SK-N-SH treated with all-trans-retinoic acid at 6 μM for 48 hours (cell line): ENCODE results near the gene TCFL5.

Source experiments
- ATAC-seq: fragments of 200-7000 bp; cut with Tn5 transposase; 3 replicates; pipeline ENCODE4 v1.9.1; 2020; ENCODE audit warnings: mild to moderate bottlenecking, moderate library complexity
- ARNTL ChIP-seq: fragments of 450-650 bp; formaldehyde crosslinking; IDR thresholded peaks from 2 replicates; pipeline ENCODE4 v1.5.0; 2020; ENCODE audit warnings: low read depth, mild to moderate bottlenecking, moderate library complexity, borderline replicate concordance
- BACH2 ChIP-seq: fragments of 250-450 bp; sonication (Bioruptor Pico); IDR thresholded peaks from 2 replicates; pipeline ENCODE4 v1.9.0; 2021; ENCODE audit warnings: mild to moderate bottlenecking, borderline replicate concordance
- CSDC2 ChIP-seq: fragments of 250-450 bp; sonication (Bioruptor Pico); IDR thresholded peaks from 2 replicates; pipeline ENCODE4 v1.5.0; 2020; ENCODE audit warnings: mild to moderate bottlenecking, moderate library complexity
- CSRNP3 ChIP-seq: fragments of 250-450 bp; sonication (Bioruptor Pico); IDR thresholded peaks from 2 replicates; pipeline ENCODE4 v1.5.1; 2021; ENCODE audit warnings: mild to moderate bottlenecking, moderate library complexity
- ISL1 ChIP-seq: fragments of 250-450 bp; sonication (Bioruptor Pico); IDR thresholded peaks from 2 replicates; pipeline ENCODE4 v2.1.2; 2022; ENCODE audit warnings: mild to moderate bottlenecking, moderate library complexity
- OSR1 ChIP-seq: fragments of 250-450 bp; sonication (Bioruptor Pico); IDR thresholded peaks from 2 replicates; pipeline ENCODE4 v1.8.0; 2022; ENCODE audit warnings: moderate library complexity, mild to moderate bottlenecking, inconsistent platforms
- PPARA ChIP-seq: fragments of 250-450 bp; sonication (Bioruptor Pico); IDR thresholded peaks from 2 replicates; pipeline ENCODE4 v1.5.0; 2020; ENCODE audit warnings: mild to moderate bottlenecking, borderline replicate concordance
- SNAI2 ChIP-seq: fragments of 250-450 bp; sonication (Bioruptor Pico); IDR thresholded peaks from 2 replicates; pipeline ENCODE4 v1.5.0; 2020; ENCODE audit warnings: mild to moderate bottlenecking, moderate library complexity
- TSHZ2 ChIP-seq: fragments of 250-450 bp; sonication (Bioruptor Pico); IDR thresholded peaks from 2 replicates; pipeline ENCODE4 v1.5.0; 2020; ENCODE audit warnings: mild to moderate bottlenecking, moderate library complexity
- ZC3H10 ChIP-seq: fragments of 250-450 bp; sonication (Bioruptor Pico); IDR thresholded peaks from 2 replicates; pipeline ENCODE4 v1.5.1; 2021; ENCODE audit warnings: mild to moderate bottlenecking, moderate library complexity
- ZFP3 ChIP-seq: fragments of 250-450 bp; sonication (Bioruptor Pico); IDR thresholded peaks from 2 replicates; pipeline ENCODE4 v1.5.0; 2020; ENCODE audit warnings: mild to moderate bottlenecking, moderate library complexity
- ZFP30 ChIP-seq: fragments of 450-650 bp; formaldehyde crosslinking; IDR thresholded peaks from 2 replicates; pipeline ENCODE4 v1.5.0; 2022; ENCODE audit warnings: mild to moderate bottlenecking, moderate library complexity
- ZNF70 ChIP-seq: fragments of 450-650 bp; formaldehyde crosslinking; IDR thresholded peaks from 2 replicates; pipeline ENCODE4 v1.5.0; 2020; ENCODE audit warnings: mild to moderate bottlenecking, moderate library complexity
- ZNF8 ChIP-seq: fragments of 450-650 bp; formaldehyde crosslinking; IDR thresholded peaks from 2 replicates; pipeline ENCODE4 v1.5.0; 2020; ENCODE audit warnings: mild to moderate bottlenecking, moderate library complexity
- TF ChIP-seq, protein P1 (sequence below): fragments of 250-450 bp; sonication (Bioruptor Pico); IDR thresholded peaks from 2 replicates; pipeline ENCODE4 v1.8.0; 2021; ENCODE audit warnings: low read depth, mild to moderate bottlenecking, moderate library complexity, borderline replicate concordance
- TF ChIP-seq, protein P2 (sequence below): fragments of 250-450 bp; sonication (Bioruptor Pico); IDR thresholded peaks from 2 replicates; pipeline ENCODE4 v1.8.0; 2020; ENCODE audit warnings: mild to moderate bottlenecking, moderate library complexity, borderline replicate concordance

The TCFL5 gene

GRCh38 chr20:62899633-62900051 is 38.0 kb upstream of the TCFL5 start (continued):
- no peak for TF ChIP-seq CSRNP3 (CRISPR knock-in tag)
- TF ChIP-seq, all 23 proteins: peak for 0

- no peak for ATAC-seq
- no peak for TF ChIP-seq BACH2 (CRISPR knock-in tag)
- no peak for TF ChIP-seq ISL1 (CRISPR knock-in tag)
- TF ChIP-seq ZC3H10 (CRISPR knock-in tag), result no peak
- no peak for TF ChIP-seq CSRNP3 (CRISPR knock-in tag)
- no peak for TF ChIP-seq ARNTL (CRISPR knock-in tag)
- no peak for TF ChIP-seq PPARA (CRISPR knock-in tag)
- TF ChIP-seq, protein P1, sequence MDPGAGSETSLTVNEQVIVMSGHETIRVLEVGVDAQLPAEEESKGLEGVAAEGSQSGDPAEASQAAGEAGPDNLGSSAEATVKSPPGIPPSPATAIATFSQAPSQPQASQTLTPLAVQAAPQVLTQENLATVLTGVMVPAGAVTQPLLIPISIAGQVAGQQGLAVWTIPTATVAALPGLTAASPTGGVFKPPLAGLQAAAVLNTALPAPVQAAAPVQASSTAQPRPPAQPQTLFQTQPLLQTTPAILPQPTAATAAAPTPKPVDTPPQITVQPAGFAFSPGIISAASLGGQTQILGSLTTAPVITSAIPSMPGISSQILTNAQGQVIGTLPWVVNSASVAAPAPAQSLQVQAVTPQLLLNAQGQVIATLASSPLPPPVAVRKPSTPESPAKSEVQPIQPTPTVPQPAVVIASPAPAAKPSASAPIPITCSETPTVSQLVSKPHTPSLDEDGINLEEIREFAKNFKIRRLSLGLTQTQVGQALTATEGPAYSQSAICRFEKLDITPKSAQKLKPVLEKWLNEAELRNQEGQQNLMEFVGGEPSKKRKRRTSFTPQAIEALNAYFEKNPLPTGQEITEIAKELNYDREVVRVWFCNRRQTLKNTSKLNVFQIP, result no peak
- TF ChIP-seq SNAI2 (CRISPR knock-in tag), result no peak
- no peak for TF ChIP-seq CSDC2 (CRISPR knock-in tag)
- TF ChIP-seq, protein P2, sequence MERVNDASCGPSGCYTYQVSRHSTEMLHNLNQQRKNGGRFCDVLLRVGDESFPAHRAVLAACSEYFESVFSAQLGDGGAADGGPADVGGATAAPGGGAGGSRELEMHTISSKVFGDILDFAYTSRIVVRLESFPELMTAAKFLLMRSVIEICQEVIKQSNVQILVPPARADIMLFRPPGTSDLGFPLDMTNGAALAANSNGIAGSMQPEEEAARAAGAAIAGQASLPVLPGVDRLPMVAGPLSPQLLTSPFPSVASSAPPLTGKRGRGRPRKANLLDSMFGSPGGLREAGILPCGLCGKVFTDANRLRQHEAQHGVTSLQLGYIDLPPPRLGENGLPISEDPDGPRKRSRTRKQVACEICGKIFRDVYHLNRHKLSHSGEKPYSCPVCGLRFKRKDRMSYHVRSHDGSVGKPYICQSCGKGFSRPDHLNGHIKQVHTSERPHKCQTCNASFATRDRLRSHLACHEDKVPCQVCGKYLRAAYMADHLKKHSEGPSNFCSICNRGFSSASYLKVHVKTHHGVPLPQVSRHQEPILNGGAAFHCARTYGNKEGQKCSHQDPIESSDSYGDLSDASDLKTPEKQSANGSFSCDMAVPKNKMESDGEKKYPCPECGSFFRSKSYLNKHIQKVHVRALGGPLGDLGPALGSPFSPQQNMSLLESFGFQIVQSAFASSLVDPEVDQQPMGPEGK (CRISPR knock-in tag), result no peak
Observed at GRCh38 chr20:62898970-62899632, 37.5 kb upstream of the TCFL5 start.

DNA sequence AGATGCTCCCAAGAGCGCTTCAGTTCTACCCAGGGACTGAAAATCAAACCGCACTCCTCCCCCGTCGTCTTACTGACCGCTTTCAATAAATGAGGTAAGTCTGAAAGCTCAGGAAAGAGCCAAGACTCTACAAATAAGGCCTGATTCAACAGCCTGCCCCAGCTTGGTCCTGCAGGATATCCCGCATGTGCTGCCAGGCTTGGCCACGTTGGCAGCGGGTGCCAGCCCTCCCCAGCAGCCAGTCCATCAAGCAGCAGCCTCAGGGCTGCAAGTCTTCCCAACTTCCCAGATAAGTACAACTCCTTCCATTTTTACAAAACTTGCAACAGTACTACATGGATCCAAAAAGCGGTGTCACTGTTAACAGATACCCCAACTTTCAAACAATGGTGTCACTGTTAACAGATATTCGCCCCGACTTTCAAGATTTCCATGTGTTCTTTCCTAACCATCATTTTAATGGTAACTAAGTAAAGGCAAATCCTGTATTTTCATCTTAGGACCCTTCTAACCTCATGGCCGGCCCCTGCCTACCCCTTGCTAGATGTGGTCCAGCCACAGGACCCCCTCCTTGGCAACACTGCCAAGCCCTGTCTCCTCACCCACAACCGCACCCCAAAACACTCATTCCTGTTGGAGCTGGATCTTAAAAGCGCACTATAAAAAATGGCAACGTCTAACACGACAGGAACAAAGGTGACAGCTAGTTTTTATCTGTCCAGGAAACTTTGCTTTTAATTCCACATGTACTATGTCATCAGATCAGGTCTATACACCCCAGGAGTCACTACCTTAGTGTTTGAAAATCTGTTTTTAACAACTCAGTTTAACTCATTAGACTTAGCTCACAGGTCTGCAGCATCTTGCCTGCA is 36.7 kb upstream of the TCFL5 start:
- TF ChIP-seq PPARA (CRISPR knock-in tag) (no peak), ARNTL (CRISPR knock-in tag) (no peak), ZFP30 (no peak), ZNF8 (no peak), ZNF70 (CRISPR knock-in tag) (no peak), ZFP3 (CRISPR knock-in tag) (no peak), OSR1 (CRISPR knock-in tag) (no peak), TSHZ2 (CRISPR knock-in tag) (no peak), CSRNP3 (CRISPR knock-in tag) (no peak)
- no peak for ATAC-seq
